ENCODE results near the gene HS6ST1.

HS6ST1 gene

GRCh38 chr2:128321784-128322714, 3.4 kb upstream of the HS6ST1 start:
- peak; percentile 42 for TF ChIP-seq CTCF (IDR thresholded peaks at IDR 0.05; ENCODE audit: low read depth, low read length)
- H3K4me3 ChIP-seq (ENCODE audit: low read depth, low read length): peak overlapping the region; percentile 50

DNA sequence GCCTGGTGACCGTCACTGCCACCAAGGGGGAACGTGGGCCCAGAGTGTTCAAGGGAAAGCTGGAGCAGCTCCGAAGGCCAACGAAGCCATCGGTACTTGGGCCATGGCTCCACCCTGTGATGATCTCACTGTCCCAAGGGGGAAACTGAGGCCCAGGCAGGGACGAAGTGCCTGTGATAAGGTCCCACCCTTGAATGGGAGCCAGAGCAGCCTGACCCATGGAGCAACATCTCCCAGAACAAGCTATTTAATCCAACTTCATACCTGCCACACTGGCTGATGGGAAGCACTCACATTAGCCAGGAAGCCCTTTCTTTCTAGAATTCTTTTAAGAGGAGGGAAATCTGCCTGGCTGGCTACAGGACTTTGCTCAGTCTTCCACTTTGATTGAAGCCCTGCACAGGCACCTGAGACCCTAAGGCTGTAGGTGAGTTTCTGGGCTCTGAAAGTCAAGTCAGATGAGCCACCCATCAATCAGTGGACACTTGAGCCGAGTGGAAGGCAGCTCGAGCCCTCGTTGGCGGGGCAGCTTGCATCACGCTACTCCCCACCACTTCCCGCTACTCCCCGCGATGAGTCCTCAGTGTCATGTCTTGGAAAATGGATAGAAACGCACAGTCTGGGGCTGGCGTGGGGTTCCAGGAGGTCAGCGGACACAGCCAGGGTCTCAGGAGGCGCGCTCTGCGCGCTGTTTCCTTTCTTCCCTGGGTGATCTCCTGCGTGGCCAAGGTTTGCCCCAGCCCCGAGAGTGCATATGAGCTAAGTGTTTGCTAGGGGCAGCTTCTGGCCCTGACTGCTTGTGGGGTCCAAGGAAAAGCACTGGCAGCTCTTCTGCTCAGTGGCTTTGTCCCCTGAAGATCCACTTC, 2.5 kb upstream of the HS6ST1 start:
- H3K4me3 ChIP-seq (ENCODE audit: low read depth, low read length): no peak overlapping the region
- no peak for TF ChIP-seq CTCF (IDR thresholded peaks at IDR 0.05; ENCODE audit: low read depth, low read length)

GRCh38 chr2:128320192-128320905, 1.7 kb upstream of the HS6ST1 start:
- no peak for TF ChIP-seq CTCF (IDR thresholded peaks at IDR 0.05; ENCODE audit: low read depth, low read length)

GRCh38 chr2:128319631-128320191, 1.0 kb upstream of the HS6ST1 start:
- no peak for TF ChIP-seq CTCF (IDR thresholded peaks at IDR 0.05; ENCODE audit: low read depth, low read length)
- H3K4me3 ChIP-seq (ENCODE audit: low read depth, low read length): no peak overlapping the region

More at GRCh38 chr2:128320192-128320905, 1.7 kb upstream of the HS6ST1 start:
- no peak overlapping the region for H3K4me3 ChIP-seq (ENCODE audit: low read depth, low read length)

DNA sequence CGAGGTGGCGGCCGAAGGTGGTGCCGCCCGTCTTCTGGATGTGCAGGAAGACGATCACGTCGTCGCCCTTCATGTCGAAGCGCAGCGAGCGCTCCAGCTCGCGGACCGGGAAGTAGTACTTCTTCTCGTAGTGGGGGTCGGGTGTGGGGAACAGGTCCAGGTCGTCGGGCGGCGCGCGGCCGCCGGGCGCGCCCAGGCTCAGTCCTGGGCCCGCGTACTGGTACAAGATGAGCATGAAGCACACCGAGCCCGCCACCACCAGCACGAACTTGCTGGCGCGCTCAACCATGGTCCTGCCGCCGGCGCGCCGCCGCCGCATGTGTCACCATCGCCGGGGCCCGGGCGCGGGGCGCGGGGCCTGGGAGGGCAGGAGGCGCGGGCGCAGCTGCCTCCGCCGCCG, 423 bp downstream of the HS6ST1 start:
- peak overlapping the region; percentile 96 for H3K4me3 ChIP-seq (ENCODE audit: low read depth, low read length)

- peak overlapping the region; percentile 96 for H3K4me3 ChIP-seq (ENCODE audit: low read depth, low read length)
These were observed 806 bp downstream of the HS6ST1 start for GRCh38 chr2:128317899-128318225.

- peak overlapping the region; percentile 96 for H3K4me3 ChIP-seq (ENCODE audit: low read depth, low read length)
- TF ChIP-seq CTCF (IDR thresholded peaks at IDR 0.05; ENCODE audit: low read depth, low read length): no peak
These were observed 1.3 kb downstream of the HS6ST1 start for GRCh38 chr2:128317181-128317898.

Measured in WI38 (cell line).